GM21390 (cell line): Measurements from ENCODE around the gene CENPF.
"Not testable (repeated sequence)": the region's sequence is repeated elsewhere in the genome, so short reads cannot be mapped to it uniquely, and the experiment has no call there.

ENCODE experiments used
- ATAC-seq: cut with Tn5 transposase; IDR thresholded peaks from one replicate; pipeline ENCODE4 v1.9.1; 2021; ENCODE audit not compliant: unreplicated experiment

The CENPF gene, protein sequence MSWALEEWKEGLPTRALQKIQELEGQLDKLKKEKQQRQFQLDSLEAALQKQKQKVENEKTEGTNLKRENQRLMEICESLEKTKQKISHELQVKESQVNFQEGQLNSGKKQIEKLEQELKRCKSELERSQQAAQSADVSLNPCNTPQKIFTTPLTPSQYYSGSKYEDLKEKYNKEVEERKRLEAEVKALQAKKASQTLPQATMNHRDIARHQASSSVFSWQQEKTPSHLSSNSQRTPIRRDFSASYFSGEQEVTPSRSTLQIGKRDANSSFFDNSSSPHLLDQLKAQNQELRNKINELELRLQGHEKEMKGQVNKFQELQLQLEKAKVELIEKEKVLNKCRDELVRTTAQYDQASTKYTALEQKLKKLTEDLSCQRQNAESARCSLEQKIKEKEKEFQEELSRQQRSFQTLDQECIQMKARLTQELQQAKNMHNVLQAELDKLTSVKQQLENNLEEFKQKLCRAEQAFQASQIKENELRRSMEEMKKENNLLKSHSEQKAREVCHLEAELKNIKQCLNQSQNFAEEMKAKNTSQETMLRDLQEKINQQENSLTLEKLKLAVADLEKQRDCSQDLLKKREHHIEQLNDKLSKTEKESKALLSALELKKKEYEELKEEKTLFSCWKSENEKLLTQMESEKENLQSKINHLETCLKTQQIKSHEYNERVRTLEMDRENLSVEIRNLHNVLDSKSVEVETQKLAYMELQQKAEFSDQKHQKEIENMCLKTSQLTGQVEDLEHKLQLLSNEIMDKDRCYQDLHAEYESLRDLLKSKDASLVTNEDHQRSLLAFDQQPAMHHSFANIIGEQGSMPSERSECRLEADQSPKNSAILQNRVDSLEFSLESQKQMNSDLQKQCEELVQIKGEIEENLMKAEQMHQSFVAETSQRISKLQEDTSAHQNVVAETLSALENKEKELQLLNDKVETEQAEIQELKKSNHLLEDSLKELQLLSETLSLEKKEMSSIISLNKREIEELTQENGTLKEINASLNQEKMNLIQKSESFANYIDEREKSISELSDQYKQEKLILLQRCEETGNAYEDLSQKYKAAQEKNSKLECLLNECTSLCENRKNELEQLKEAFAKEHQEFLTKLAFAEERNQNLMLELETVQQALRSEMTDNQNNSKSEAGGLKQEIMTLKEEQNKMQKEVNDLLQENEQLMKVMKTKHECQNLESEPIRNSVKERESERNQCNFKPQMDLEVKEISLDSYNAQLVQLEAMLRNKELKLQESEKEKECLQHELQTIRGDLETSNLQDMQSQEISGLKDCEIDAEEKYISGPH (N-terminal part only)

DNA sequence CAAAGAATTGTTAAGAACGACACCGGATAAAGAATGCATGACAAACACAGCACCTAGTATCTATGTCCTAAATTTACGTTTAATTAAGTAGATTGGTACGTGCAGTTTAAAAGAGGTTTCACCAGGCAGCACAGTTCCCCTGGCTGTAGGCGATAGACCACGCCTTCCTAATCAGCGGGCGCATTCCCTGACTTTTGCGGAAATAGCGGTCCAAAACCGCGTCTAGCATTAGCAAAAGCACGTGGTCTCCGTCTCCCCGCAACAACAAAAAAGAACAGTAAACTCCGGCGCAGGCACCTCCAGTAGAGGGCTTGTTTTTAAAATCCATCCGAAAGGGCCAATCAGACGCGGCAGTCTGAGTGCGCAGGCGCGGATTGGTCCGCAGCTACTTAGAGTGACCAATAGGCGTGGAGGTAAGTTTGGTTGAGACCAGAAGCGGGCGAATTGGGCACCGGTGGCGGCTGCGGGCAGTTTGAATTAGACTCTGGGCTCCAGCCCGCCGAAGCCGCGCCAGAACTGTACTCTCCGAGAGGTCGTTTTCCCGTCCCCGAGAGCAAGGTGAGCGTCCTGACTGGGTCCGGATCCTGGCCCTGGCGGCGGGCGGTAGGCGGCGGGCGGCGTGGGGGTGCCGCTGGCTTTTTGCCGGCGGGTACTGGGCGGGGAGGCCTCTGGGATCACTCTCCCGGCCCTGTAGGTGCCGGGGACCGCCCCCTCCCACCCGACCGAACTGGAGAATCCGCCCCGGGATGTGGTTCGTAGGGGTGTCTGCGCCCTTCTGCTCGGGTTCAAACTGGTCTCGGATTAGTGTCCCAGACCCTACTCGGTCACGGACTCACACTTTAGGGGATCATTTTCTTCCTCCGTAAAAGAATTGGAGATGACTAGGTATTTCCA, at the start of gene CENPF:
Gene CENPF (plus strand): TSS at position 432 of the 894 bp plus-strand sequence. CDS start 10,560 bp downstream, outside the sequence.
- ATAC-seq: peak; percentile 99

DNA sequence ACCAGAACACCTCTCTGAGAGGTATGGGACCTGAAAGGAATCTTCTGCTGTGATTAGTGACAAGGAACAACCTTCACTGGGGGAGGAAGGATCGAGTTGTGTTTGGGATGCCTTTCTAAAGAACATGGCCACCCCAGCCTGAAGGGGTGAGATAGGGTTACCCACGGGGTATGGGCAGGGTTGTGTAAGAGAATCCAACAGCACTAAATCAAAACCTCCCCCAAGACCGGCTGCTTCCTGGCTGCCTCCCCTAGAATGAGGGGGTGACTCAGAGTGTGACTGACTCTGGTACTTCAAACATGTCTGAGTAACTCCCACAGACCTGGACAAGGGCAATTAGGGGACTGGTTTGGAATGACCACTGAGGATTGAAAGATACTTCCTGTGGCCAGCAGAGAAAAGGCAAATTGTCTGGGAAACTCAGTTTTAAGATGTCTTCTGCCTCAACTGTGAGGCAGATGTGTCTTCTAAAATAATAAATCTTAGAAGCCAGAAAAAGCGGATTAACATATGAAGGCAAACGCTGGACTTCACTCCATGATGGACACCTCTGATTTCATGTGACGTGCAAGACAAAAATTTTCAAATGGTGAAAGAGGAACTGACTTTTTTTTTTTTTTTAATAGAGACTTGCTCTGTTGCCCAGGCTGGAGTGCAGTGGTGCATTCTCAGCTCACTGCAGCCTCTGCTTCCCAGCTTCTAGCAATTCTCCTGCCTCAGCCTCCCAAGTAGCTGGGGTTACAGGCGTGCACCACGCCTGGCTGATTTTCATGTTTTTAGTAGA, 44.9 kb upstream of the CENPF start:
- no peak for ATAC-seq

DNA sequence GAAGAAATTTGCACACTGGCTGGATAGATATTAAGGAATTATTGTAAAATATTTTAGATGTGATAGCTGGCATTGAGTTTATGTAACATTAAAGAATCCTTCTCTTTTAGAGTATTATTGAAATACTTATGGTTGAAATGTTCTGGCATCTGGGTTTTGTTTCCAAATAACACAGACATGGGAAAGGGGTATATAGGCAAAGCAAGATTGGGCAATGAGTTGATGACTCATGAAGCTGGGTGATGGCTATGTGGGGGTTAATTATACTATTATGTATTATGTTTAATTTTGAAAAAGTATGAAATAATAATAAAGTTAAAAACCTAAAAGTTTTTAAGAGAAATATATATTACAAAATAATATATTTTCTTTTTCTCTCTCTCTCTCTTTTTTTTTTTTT, 39.1 kb upstream of the CENPF start:
- no peak for ATAC-seq

DNA sequence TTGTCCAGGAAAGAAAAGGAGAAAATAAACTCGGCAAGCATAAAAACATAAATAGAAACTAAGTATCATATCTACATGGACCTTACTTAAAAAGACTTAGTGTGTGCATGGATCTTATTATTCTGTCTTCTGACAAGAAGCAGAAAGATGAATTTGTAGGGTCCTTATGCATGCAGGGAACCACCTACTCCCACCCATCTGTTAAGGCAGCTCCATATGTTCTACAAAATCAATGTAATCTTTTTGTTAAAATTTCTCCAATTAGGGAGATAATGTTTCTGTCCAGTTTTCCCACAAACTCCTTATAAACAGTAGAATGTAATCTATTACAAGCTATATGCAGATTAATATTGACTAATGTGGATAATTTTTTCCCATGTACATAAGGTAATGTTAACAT, 37.7 kb upstream of the CENPF start:
- ATAC-seq: no peak

DNA sequence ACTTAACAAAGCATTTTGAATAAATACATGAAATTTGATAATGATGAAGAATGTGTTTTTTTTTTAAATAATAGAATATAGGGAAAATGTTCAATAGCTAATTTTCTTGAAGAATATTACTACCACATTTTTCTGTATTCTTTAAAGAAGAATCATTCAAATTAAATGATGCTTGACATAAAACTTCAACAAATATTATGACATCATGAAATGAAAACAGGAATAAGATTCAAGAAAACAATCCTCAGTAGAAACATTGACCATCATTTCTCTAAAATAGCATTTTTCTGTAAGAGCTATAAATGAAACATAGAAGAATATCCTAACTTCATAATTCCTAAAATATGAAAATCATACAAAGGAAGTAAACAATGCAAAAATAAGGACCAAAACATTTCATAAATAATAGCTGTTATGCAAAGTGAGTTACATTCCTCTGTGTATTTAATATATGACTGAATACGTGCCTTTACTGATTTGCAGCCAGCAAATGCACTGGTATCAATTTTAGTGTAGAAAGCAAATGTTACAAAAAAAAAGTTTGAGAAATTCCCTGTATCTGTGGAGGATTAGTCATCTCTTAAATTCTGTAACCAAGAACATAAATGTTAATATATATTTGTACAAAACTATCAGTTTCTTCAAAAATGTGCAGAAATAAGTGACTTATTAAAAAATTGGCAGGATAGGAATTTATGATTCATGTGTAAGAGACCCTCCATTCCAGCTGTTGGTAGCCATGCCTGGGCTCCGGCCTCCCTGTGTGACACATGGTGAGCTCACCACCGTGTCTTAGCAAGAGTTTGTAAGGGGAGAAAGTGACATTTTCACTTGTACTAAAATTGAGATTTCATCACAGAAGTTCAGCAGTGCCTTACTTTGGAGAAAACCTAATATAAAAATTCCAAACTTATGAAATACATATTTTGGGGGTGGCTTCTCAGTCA, 36.6 kb upstream of the CENPF start:
- peak; percentile 63 for ATAC-seq

DNA sequence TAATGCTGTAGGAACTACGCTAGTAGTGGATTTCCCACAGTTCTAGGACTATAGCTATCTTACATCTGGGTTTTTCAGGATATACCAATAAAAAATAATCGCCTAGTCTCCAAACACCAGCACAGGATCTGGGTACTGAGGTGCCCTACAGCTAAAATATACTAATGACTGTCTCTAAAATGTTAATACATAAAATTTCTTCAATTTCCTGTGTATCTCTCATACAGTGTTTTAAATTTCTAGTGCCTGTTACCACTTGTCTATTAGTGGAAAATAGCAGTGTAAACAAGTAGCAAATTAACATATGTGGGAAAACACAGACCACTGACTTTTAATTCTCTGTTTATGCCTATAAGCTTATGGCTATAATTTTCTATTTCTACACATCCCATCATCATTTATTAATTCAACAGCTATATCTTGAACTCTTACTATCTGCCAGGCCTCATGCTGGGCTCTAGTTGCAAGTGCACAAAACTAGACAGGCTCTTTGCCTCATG, 35.5 kb upstream of the CENPF start:
- no peak for ATAC-seq

DNA sequence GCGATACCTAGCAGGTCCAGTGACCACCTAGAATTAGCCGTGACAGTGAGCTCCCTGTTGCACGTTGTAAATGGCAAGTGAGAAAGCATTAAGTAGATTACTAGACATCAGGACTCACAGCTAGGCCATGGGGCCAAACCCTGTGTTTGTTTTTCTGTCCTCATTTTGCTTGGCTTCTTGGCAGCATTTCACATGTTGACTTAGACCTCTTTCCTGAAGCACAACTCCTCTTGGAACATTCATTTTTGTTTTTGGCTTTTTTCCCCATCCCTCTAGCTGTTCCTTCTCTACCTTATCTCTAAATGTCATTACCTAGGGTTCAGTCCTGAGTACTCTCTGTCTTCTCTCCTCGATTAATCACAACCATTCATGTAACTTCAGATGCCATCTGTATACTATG, 34.7 kb upstream of the CENPF start:
- ATAC-seq: no peak

DNA sequence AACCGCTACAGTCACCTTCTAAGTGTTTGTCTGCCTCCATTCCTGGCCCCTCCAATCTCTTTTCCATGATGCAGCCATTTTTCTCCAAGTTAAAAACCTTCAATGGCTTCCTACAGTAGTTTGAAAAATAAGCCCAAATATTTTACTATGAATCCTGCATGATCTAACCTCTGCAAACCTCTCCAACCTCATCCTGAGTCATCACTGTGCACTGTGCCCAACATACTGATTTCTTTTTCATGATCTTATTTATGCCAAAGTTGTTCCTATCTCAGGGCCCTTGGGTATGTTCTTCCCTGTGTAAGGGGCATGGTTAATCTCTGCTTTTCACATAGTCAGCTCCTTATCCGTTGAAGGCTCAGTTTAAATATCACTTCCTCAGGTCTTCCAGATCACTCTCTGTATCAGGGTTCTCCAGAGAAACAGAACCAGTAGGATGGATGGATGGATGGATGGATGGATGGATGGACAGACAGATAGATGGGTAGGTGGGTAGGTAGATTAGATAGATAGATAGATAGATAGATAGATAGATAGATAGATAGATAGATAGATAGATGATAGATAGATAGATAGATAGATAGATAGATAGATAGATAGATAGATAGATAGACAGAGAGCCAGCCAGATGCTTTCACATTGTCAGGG, 33.5 kb upstream of the CENPF start:
- no peak for ATAC-seq

DNA sequence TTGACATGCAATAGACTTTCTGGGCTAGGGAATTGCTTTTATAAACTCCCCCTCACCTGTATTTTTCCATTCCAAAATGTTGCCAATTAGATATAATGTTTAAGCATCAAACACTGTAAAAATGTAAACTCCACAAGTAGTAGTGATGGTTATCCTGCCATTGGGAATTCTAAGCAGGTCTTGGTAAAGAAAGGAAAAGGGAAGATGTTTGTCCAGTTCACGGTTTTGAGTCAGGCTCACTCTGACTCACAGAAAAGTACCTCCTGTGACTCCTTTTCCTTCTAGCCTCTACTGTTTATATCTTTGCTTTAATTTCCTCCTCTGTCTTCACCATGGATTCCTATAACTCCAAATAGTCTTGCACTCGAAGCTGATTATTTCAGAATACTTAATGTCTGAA, 32.6 kb upstream of the CENPF start:
- no peak for ATAC-seq

DNA sequence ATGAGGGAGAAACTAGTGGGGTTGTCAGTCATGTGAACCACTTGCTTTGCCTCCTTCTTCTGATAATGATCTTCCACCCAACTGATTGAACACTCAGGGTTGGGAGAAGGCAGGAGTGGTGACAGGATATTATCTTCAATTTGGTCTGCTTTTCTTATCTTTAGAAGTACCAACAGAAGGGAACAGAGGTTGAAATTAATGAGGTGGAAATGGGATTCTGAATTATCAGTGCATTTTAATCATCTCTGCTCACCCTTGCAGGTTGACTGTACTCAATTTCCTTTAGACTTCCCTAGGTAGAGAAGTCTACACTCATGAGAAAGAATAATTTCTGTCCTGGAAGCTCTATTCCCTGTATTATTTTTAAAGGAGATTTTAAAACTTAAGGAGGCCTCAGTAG, 31.7 kb upstream of the CENPF start:
- no peak for ATAC-seq

DNA sequence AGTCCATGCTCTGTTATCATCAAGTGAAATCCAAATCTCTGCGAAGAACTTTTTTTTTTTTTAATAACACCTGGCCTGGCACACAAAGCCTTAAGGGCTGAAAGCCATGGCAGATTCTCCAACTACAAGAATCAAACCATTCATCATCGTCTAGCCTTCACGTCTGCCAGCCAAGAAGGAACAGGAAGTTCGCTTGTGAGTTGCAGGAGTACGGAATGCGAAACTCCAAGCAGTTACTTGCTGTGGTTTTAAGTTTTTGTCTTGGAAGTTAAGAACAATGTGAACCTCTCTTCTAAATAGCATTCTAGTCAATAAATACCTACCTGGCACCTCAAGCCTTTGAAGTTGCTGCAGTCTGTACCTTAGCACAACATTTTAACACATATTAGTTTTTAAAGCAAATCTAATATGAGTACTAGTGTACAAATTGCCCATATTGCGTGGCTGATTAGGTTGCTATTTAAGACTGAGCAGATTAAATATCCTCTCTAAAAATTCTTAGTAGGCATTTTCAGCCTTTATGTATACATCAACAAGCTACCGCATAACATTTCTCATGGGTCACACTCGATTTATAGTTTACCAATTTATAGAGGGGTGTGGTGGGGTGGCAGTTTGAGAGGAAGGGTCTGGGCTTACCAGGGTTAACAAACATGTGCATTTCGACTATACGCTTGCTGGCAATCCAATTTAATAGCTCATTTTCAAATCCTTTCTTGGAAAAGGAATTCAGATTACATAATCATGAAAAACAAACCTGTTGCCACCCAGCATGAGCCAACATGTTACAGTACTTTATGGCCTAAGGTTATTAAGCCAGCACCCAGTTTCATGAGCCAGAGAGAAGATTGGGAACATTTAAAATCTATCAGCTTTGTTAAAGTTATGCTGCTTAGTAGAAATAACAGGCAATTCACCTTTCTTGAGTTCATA, 29.3 kb upstream of the CENPF start:
- ATAC-seq: no peak

DNA sequence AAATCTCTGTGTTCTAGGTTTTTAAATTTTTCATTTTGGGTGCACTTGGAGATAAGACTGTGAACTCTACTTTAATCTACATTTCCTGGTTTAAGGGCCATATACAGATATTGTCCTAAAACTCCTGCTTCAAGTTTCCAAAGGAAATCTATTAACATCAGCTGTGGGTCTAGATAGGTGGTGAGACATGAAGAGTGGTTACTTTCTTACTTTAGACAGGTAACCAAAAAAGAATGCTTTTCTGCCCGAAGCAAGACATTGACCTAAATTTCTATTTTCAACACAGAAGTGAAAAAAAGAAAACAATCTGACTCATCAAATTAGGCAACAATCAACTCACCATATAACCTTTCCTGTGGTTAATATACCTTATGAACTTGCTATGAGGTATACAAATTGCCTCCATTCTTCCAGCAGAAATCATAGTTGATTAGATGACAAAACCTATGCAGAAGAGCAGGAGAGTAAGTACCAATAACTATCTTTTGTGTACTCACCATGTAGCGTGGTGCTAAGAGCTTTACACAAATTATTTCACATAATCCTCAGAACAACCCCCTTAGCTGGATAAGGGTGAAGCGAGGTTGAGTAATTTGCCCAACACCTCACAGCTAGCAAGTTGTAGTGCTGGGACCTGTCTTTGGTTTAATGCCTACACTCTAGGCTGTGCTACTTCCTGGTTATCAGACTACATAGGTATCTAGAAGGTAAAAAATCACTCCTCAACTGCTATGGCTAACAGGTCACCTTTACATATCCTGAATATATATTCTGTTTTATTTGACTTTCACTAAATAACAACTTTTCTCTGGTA, 28.2 kb upstream of the CENPF start:
- no peak for ATAC-seq

DNA sequence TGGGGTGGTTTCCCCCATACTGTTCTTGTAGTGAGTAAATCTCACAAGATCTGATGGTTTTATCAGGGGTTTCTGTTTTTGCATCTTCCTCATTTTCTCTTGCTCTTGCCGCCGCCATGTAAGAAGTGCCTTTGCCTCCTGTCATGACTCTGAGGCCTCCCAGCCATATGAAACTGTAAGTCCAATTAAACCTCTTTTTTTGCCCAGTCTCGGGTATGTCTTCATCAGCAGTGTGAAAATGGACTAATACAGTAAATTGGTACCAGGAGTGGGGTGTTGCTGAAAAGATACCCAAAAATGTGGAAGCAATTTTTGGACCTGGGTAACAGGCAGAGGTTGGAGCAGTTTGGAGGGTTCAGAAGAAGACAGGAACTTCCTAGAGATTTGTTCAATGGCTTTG, 26.9 kb upstream of the CENPF start:
- not testable (repeated sequence) for ATAC-seq

DNA sequence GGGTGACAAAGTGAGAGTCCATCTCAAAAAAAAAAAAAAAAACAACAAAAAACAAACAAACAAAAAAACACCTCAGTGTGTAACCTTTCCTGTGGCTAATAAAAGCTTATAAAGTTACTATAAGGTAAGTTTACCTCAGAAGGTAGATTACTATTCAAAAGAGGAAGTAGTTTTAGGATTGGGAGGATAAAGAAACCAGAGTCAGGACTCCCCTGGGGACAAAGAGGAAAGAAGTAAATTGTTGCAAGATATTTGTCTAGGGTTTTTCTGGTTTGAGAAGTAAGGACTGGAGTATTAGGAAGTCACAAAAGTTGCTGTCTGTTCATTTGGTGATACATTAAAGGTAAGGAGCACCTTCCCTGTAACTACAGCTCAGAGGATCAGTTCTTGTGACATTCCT, 23.8 kb upstream of the CENPF start:
- ATAC-seq: no peak

DNA sequence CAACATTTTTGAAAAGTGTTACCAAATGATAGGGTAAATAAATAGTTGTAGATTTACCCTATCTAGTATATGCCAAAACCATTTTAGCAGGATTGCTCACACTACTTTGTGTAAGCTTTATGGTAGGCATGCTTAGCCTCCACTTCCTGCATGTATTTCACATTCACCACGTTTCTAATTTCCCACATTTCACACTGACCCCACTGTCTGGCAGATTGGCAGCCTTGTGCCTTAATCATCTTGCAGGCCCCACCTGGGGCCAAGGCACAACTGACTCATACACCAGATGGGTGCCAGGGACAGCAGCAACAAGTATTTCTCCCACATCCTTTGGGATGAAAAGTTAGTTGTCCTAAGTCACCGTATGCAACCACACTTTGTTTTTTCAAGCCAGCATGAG, 21.2 kb upstream of the CENPF start:
- ATAC-seq: no peak
